Colonic mucosa (tissue), 4 donors: ENCODE data around the gene NUMBL. TPM values are rescaled to one million over a fixed set of nuclear protein-coding genes. Genes with fewer than 3 reads are reported as not detected.

Source experiments
- DNase-seq: peaks from one replicate; pipeline ENCODE4 v3.0.0-alpha.2; 2020
- H3K27ac ChIP-seq: fragments of 200-600 bp; one replicate; pipeline ENCODE4 v1.8.0; 2021
- H3K27me3 ChIP-seq: fragments of 200-600 bp; one replicate; pipeline ENCODE4 v1.8.0; 2021
- H3K36me3 ChIP-seq: fragments of 200-600 bp; one replicate; pipeline ENCODE4 v1.8.0; 2021
- H3K4me1 ChIP-seq: fragments of 200-600 bp; one replicate; pipeline ENCODE4 v1.8.0; 2021; ENCODE audit warnings: mild to moderate bottlenecking
- H3K4me3 ChIP-seq: fragments of 200-600 bp; one replicate; pipeline ENCODE4 v1.8.0; 2021
- H3K9ac ChIP-seq, 2 donors: one replicate each; pipeline ENCODE4 v1.7.0; 2013; ENCODE audit warnings: control low read depth in 2 of 2, low read depth in 2 of 2, low read length in 2 of 2
- H3K9me3 ChIP-seq: fragments of 200-600 bp; one replicate; pipeline ENCODE4 v1.8.0; 2021
- CTCF ChIP-seq: fragments of 200-600 bp; IDR thresholded peaks from one replicate; pipeline ENCODE4 v1.8.0; 2022; ENCODE audit warnings: antibody characterized with exemption, mild to moderate bottlenecking
- intact Hi-C: fragments of 100-400 bp; cut with DNase I; formaldehyde crosslinking; loops from one replicate; pipeline ENCODE4 v1.14.1; 2022
- total RNA-seq, 2 donors: library from RNA; stranded (reverse); fragmentation: NEBNext Ultra II Directional in 1 of 2; extraction: Animal tissue kit (Norgen Biotek cat#: 25700) in 1 of 2; gene quantifications; one replicate each; pipeline ENCODE4 v1.2.1, GENCODE V29; 2021
- donor health status: healthy.
- donor health status: DM: no; HTN: no; CAD: no.
- donor health status: DM: no; HTN: no; CAD: no.

NUMBL gene
- total RNA-seq, 2 donors from 2014 or later, result 12.8 to 22.0 TPM

GRCh38 chr19:40668991-40669614 is 21.3 kb downstream of the NUMBL start:
- H3K27me3 ChIP-seq, result no peaks in the 10 kb centered on the region
- no peaks in the 10 kb centered on the region for H3K36me3 ChIP-seq
- intact Hi-C loops, result no loop called here
- no peak overlapping the region for H3K4me3 ChIP-seq
- DNase-seq, result no peak
- TF ChIP-seq CTCF, result no peak
- H3K9ac ChIP-seq, result no peak overlapping the region
- no peaks in the 10 kb centered on the region for H3K9me3 ChIP-seq
- H3K27ac ChIP-seq, result no peak overlapping the region
- H3K4me1 ChIP-seq, result no peaks in the 10 kb centered on the region

GRCh38 chr19:40667602-40668001 is 22.8 kb downstream of the NUMBL start:
- Histone ChIP-seq H3K36me3 (no peaks in the 10 kb centered on the region), H3K9me3 (no peaks in the 10 kb centered on the region), H3K9ac (no peak overlapping the region), H3K4me1 (no peaks in the 10 kb centered on the region), H3K27me3 (no peaks in the 10 kb centered on the region), H3K27ac (no peak overlapping the region), H3K4me3 (no peak overlapping the region)
- intact Hi-C loops, result no loop called here
- TF ChIP-seq CTCF, result no peak
- no peak for DNase-seq

DNA sequence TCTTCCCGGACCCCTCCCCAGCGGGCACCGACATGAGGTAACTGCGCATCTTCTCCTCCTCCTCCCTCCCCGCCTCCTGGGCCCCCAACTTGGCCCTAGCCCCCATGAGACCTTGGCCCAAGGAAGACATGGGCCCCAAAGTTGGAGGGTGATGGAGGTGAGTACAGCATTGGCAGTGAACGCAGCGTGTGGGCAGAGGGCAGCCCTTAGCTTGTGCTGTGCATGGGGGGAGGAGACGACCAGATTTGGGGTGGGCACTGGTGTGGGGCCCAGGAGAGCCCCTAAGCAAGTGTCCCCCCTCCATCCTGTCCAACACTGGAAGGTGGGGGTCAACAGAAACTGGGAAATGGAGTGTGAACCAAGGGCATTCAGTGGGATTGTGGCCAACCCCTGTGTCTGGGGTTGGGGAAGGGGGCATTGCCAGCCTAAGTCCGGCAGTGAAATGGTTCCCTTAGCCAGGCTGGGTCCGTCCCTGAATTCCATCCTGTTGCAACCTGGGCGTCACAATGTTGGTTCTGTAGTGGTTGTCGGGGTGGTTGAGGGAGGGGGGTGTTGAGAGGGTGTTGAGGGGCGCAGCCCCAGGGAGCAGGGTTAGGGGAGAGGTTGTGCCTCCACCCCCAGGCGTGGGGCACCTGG is 23.5 kb downstream of the NUMBL start:
- H3K9me3 ChIP-seq, result no peaks in the 10 kb centered on the region
- intact Hi-C loops, result no loop called here
- H3K4me1 ChIP-seq, result no peaks in the 10 kb centered on the region
- H3K36me3 ChIP-seq, result no peaks in the 10 kb centered on the region
- no peak for DNase-seq
- no peak overlapping the region for H3K27ac ChIP-seq
- H3K9ac ChIP-seq, result no peak overlapping the region
- TF ChIP-seq CTCF, result no peak
- H3K4me3 ChIP-seq, result no peak overlapping the region
- H3K27me3 ChIP-seq, result no peaks in the 10 kb centered on the region

DNA sequence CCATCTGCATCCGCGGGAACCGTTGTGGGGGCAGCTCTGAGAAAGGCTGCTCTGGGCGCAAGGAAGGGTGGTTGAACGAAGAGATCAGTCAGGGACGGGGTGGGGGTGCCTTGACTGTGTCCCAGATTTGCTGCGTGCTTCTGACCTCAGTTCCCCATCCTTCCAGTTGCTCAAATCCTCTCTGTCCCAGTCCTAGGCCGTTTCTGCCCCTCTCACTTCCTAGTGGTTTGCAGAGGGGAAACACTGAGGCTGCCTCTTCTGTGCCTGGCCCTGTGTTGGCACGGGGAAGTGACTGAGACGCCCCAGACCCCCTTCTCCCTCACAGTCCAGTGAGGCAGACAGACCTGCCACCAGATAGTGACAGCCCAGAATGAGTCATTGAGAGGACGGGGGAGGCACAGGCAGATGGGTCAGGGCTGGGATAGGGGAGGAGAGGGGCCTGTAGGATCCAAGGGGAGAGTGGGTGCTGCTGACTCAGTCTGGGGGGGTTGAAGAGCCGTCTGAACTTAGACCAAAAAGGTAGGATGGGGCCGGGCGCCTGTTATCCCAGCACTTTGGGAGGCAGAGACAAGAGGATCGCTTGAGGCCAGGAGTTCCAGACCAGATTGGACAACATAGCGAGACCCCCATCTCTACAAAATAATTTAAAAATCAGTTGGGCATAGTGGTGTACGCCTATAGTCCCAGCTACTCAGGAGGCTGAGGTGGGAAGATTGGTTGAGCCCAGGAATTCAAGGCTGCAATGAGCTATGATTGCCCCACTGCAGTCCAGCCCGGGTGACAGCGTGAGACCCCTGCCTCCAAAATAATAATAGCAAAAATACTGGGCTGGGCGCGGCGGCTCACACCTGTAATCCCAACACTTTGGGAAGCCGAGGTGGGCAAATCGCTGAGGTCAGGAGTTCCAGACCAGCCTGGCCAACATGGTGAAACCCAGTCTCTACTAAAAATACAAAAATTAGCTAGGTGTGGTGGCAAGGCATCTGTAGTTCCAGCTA is 26.5 kb downstream of the NUMBL start:
- TF ChIP-seq CTCF, result no peak
- peak overlapping the region; percentile 33 to 42 for H3K9ac ChIP-seq
- H3K4me3 ChIP-seq, result peak overlapping the region; percentile 57
- no peaks in the 10 kb centered on the region for H3K36me3 ChIP-seq
- DNase-seq, result no peak
- H3K27ac ChIP-seq, result peak overlapping the region; percentile 65
- H3K27me3 ChIP-seq, result no peaks in the 10 kb centered on the region
- no peaks in the 10 kb centered on the region for H3K9me3 ChIP-seq
- H3K4me1 ChIP-seq, result no peaks in the 10 kb centered on the region
- intact Hi-C loops, result loop anchor here (2.0 to 5.0 kb wide), 3 partner anchors 157 to 478 kb away; no protein-coding TSS in a partner anchor

- Histone ChIP-seq H3K4me1 (no peaks in the 10 kb centered on the region), H3K9me3 (no peaks in the 10 kb centered on the region), H3K4me3 (peak overlapping the region; percentile 57), H3K9ac (peak overlapping the region; percentile 49 to 79), H3K27me3 (no peaks in the 10 kb centered on the region), H3K27ac (peak overlapping the region; percentile 65), H3K36me3 (no peaks in the 10 kb centered on the region)
- intact Hi-C loops, result loop anchor here (2.0 to 5.0 kb wide), 3 partner anchors 158 to 479 kb away; no protein-coding TSS in a partner anchor
- TF ChIP-seq CTCF, result no peak
- peak; percentile 91 for DNase-seq
Observed at GRCh38 chr19:40662925-40663694, 27.3 kb downstream of the NUMBL start.
